WTC11 (cell line): ENCODE data around the gene RFLNA. TPM values are rescaled to one million over a fixed set of nuclear protein-coding genes. Genes with fewer than 3 reads are reported as not detected.

ENCODE experiments used
- ATAC-seq: fragments of 200-7000 bp; cut with Tn5 transposase; 2 replicates; pipeline ENCODE4 v1.10.0; 2021; ENCODE audit warnings: mild to moderate bottlenecking, moderate library complexity
- CTCF ChIA-PET: fragments of 300-600 bp; sonication (Branson Sonifier 250); formaldehyde crosslinking; loops from one replicate; lab custom pipeline; 2021; ENCODE audit warnings: antibody characterized with exemption; lab: Charles Lee
- POLR2A ChIA-PET: fragments of 350-600 bp; sonication (Branson Sonifier 250); formaldehyde crosslinking; loops from one replicate; lab custom pipeline; 2021; ENCODE audit warnings: antibody characterized with exemption; lab: Charles Lee
- DNase-seq: peaks from one replicate; pipeline ENCODE4 v3.0.0; 2021; ENCODE audit warnings: low spot score
- H3K27ac Mint-ChIP-seq: 2 replicates; pipeline ENCODE4 v1.8.0; 2021; ENCODE audit warnings: mixed read lengths
- H3K27me3 Mint-ChIP-seq: 2 replicates; pipeline ENCODE4 v1.8.0; 2021; ENCODE audit warnings: low read depth, mild to moderate bottlenecking, moderate library complexity, mixed read lengths
- H3K36me3 Mint-ChIP-seq: 2 replicates; pipeline ENCODE4 v1.8.0; 2021; ENCODE audit warnings: mixed read lengths
- H3K4me1 Mint-ChIP-seq: 2 replicates; pipeline ENCODE4 v1.8.0; 2022; ENCODE audit warnings: mixed read lengths
- H3K4me3 Mint-ChIP-seq: 2 replicates; pipeline ENCODE4 v1.8.0; 2021; ENCODE audit warnings: mild to moderate bottlenecking, moderate library complexity, mixed read lengths
- H3K9me3 Mint-ChIP-seq: 2 replicates; pipeline ENCODE4 v1.8.0; 2021; ENCODE audit warnings: mixed read lengths
- EMX1 ChIP-seq: fragments of 250-450 bp; sonication (Bioruptor Pico); IDR thresholded peaks from 2 replicates; pipeline ENCODE4 v1.8.0; 2021; ENCODE audit warnings: mild to moderate bottlenecking
- FOXP1 ChIP-seq: sonication (generic); formaldehyde crosslinking; IDR thresholded peaks from 2 replicates; pipeline ENCODE4 v1.8.0; 2022; ENCODE audit warnings: missing genetic modification reagents, mild to moderate bottlenecking, moderate library complexity, borderline replicate concordance
- NR3C1 ChIP-seq: sonication (generic); formaldehyde crosslinking; conservative IDR thresholded peaks from 2 replicates; pipeline ENCODE4 v1.8.1; 2023; ENCODE audit warnings: low read depth, mild to moderate bottlenecking, missing genetic modification reagents
- total RNA-seq: library from RNA; stranded (reverse); gene quantifications from 3 replicates; pipeline ENCODE4 v1.2.3, GENCODE V29; 2021
- TF ChIP-seq, protein P1 (sequence below): sonication (generic); formaldehyde crosslinking; IDR thresholded peaks from 2 replicates; pipeline ENCODE4 v1.8.0; 2023; ENCODE audit warnings: missing genetic modification reagents, mild to moderate bottlenecking, borderline replicate concordance
- TF ChIP-seq, protein P2 (sequence below): fragments of 250-450 bp; sonication (Bioruptor Pico); IDR thresholded peaks from 2 replicates; pipeline ENCODE4 v1.9.0; 2021; ENCODE audit warnings: mild to moderate bottlenecking
- TF ChIP-seq, protein P3 (sequence below): sonication (generic); formaldehyde crosslinking; IDR thresholded peaks from 2 replicates; pipeline ENCODE4 v1.8.1; 2022; ENCODE audit warnings: low read depth, mild to moderate bottlenecking, moderate library complexity, missing genetic modification reagents, borderline replicate concordance
- TF ChIP-seq, protein P4 (sequence below): fragments of 250-450 bp; sonication (Bioruptor Pico); IDR thresholded peaks from 2 replicates; pipeline ENCODE4 v1.9.0; 2021; ENCODE audit warnings: mild to moderate bottlenecking
- TF ChIP-seq, protein P5 (sequence below): sonication (generic); formaldehyde crosslinking; IDR thresholded peaks from 2 replicates; pipeline ENCODE4 v1.8.1; 2022; ENCODE audit warnings: mild to moderate bottlenecking, missing genetic modification reagents, moderate library complexity, borderline replicate concordance
- TF ChIP-seq, protein P6 (sequence below): sonication (generic); formaldehyde crosslinking; IDR thresholded peaks from 2 replicates; pipeline ENCODE4 v1.8.1; 2022; ENCODE audit warnings: low read depth, missing genetic modification reagents, borderline replicate concordance
- TF ChIP-seq, protein P7 (sequence below): sonication (generic); formaldehyde crosslinking; IDR thresholded peaks from 2 replicates; pipeline ENCODE4 v1.8.1; 2023; ENCODE audit warnings: mild to moderate bottlenecking, missing genetic modification reagents, moderate library complexity
- TF ChIP-seq, protein P8 (sequence below): sonication (generic); formaldehyde crosslinking; IDR thresholded peaks from 2 replicates; pipeline ENCODE4 v1.8.0; 2022; ENCODE audit warnings: mild to moderate bottlenecking, missing genetic modification reagents
- TF ChIP-seq, protein P9 (sequence below): sonication (generic); formaldehyde crosslinking; IDR thresholded peaks from 2 replicates; pipeline ENCODE4 v1.8.0; 2023; ENCODE audit warnings: mild to moderate bottlenecking, missing genetic modification reagents

The RFLNA gene
- total RNA-seq, 1 experiment from 2014 or later, result 6.3 TPM

DNA sequence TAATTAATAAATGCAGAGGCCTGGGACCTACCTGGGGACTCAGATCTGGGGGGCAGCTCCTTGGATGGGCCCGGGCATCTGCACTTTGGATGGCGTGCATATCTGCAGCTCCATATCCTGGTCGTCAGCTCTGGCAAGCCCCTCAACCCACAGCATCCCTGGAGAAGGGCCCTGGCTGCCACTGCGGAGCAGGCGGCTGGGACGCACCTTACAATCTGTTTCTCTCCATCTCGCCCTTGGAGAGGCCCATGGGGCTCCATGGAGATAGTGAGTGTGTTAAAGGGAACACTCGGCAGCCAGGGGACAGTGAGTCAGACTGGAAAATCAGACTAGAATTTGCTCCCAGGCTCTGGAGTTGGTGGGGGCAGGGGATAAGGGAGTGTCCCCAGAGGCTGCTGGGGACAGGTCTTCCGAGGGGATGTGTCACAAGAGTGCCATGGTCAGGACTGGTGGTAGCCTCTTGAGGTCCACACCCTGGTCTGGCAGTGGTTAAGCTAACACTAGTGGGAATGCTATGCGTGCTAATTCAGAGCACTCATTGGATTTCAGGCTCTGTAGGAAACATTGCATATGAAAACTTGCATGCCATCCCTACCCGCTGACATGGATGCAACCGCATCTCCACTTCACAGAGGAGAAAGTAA is 21.5 kb downstream of the RFLNA start (continued):
- TF ChIP-seq, protein P1, sequence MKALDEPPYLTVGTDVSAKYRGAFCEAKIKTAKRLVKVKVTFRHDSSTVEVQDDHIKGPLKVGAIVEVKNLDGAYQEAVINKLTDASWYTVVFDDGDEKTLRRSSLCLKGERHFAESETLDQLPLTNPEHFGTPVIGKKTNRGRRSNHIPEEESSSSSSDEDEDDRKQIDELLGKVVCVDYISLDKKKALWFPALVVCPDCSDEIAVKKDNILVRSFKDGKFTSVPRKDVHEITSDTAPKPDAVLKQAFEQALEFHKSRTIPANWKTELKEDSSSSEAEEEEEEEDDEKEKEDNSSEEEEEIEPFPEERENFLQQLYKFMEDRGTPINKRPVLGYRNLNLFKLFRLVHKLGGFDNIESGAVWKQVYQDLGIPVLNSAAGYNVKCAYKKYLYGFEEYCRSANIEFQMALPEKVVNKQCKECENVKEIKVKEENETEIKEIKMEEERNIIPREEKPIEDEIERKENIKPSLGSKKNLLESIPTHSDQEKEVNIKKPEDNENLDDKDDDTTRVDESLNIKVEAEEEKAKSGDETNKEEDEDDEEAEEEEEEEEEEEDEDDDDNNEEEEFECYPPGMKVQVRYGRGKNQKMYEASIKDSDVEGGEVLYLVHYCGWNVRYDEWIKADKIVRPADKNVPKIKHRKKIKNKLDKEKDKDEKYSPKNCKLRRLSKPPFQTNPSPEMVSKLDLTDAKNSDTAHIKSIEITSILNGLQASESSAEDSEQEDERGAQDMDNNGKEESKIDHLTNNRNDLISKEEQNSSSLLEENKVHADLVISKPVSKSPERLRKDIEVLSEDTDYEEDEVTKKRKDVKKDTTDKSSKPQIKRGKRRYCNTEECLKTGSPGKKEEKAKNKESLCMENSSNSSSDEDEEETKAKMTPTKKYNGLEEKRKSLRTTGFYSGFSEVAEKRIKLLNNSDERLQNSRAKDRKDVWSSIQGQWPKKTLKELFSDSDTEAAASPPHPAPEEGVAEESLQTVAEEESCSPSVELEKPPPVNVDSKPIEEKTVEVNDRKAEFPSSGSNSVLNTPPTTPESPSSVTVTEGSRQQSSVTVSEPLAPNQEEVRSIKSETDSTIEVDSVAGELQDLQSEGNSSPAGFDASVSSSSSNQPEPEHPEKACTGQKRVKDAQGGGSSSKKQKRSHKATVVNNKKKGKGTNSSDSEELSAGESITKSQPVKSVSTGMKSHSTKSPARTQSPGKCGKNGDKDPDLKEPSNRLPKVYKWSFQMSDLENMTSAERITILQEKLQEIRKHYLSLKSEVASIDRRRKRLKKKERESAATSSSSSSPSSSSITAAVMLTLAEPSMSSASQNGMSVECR (CRISPR knock-in tag), result no peak
- TF ChIP-seq, protein P2, sequence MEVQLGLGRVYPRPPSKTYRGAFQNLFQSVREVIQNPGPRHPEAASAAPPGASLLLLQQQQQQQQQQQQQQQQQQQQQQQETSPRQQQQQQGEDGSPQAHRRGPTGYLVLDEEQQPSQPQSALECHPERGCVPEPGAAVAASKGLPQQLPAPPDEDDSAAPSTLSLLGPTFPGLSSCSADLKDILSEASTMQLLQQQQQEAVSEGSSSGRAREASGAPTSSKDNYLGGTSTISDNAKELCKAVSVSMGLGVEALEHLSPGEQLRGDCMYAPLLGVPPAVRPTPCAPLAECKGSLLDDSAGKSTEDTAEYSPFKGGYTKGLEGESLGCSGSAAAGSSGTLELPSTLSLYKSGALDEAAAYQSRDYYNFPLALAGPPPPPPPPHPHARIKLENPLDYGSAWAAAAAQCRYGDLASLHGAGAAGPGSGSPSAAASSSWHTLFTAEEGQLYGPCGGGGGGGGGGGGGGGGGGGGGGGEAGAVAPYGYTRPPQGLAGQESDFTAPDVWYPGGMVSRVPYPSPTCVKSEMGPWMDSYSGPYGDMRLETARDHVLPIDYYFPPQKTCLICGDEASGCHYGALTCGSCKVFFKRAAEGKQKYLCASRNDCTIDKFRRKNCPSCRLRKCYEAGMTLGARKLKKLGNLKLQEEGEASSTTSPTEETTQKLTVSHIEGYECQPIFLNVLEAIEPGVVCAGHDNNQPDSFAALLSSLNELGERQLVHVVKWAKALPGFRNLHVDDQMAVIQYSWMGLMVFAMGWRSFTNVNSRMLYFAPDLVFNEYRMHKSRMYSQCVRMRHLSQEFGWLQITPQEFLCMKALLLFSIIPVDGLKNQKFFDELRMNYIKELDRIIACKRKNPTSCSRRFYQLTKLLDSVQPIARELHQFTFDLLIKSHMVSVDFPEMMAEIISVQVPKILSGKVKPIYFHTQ (CRISPR knock-in tag), result no peak
- TF ChIP-seq, protein P3, sequence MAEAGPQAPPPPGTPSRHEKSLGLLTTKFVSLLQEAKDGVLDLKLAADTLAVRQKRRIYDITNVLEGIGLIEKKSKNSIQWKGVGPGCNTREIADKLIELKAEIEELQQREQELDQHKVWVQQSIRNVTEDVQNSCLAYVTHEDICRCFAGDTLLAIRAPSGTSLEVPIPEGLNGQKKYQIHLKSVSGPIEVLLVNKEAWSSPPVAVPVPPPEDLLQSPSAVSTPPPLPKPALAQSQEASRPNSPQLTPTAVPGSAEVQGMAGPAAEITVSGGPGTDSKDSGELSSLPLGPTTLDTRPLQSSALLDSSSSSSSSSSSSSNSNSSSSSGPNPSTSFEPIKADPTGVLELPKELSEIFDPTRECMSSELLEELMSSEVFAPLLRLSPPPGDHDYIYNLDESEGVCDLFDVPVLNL (CRISPR knock-in tag), result no peak
- TF ChIP-seq, protein P4, sequence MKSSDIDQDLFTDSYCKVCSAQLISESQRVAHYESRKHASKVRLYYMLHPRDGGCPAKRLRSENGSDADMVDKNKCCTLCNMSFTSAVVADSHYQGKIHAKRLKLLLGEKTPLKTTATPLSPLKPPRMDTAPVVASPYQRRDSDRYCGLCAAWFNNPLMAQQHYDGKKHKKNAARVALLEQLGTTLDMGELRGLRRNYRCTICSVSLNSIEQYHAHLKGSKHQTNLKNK (CRISPR knock-in tag), result no peak
- TF ChIP-seq, protein P5, sequence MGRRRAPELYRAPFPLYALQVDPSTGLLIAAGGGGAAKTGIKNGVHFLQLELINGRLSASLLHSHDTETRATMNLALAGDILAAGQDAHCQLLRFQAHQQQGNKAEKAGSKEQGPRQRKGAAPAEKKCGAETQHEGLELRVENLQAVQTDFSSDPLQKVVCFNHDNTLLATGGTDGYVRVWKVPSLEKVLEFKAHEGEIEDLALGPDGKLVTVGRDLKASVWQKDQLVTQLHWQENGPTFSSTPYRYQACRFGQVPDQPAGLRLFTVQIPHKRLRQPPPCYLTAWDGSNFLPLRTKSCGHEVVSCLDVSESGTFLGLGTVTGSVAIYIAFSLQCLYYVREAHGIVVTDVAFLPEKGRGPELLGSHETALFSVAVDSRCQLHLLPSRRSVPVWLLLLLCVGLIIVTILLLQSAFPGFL (CRISPR knock-in tag), result no peak
- TF ChIP-seq, protein P6, sequence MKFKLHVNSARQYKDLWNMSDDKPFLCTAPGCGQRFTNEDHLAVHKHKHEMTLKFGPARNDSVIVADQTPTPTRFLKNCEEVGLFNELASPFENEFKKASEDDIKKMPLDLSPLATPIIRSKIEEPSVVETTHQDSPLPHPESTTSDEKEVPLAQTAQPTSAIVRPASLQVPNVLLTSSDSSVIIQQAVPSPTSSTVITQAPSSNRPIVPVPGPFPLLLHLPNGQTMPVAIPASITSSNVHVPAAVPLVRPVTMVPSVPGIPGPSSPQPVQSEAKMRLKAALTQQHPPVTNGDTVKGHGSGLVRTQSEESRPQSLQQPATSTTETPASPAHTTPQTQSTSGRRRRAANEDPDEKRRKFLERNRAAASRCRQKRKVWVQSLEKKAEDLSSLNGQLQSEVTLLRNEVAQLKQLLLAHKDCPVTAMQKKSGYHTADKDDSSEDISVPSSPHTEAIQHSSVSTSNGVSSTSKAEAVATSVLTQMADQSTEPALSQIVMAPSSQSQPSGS (CRISPR knock-in tag), result no peak
- TF ChIP-seq FOXP1 (CRISPR knock-in tag), result no peak
- no peak for TF ChIP-seq EMX1

DNA sequence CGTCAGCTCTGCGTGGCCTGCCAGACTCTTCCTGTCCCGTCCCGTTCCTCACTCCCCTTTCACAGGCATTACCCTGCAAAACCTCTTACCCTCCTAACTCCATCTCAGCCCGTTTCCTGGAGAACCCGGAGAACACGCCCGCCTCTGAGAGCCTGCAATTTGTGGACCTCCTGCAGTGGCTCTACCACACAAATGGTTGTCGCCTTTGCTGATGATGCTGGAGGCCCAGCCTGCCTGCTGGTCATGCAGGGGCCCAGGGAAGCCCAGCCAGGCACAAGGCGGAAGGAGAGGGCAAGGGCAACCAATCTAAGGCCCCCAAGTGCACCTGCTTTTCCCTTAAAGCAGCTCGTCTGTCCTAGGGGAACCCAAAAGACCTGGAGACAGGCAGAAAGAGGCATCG is 22.5 kb downstream of the RFLNA start:
- ChIA-PET CTCF (interaction anchor here (1.0 to 3.4 kb wide), 5 partner anchors 186 to 285 kb away, joined by 3 to 40 read pairs (median 5); no protein-coding TSS in a partner anchor), POLR2A (no interaction called here)
- Mint-ChIP-seq H3K27me3 (no peaks in the 10 kb centered on the region; the same call in 1 of the 2 replicates), H3K4me3 (no peak overlapping the region), H3K27ac (no peak overlapping the region), H3K36me3 (peaks cover 10% of the 10 kb centered on the region; the same call in 1 of the 2 replicates), H3K4me1 (peaks cover 46% of the 10 kb centered on the region), H3K9me3 (no peaks in the 10 kb centered on the region)
- ATAC-seq (no peak), DNase-seq (no peak)
- TF ChIP-seq NR3C1 (CRISPR knock-in tag) (no peak), FOXP1 (CRISPR knock-in tag) (no peak)
- TF ChIP-seq, protein P7, sequence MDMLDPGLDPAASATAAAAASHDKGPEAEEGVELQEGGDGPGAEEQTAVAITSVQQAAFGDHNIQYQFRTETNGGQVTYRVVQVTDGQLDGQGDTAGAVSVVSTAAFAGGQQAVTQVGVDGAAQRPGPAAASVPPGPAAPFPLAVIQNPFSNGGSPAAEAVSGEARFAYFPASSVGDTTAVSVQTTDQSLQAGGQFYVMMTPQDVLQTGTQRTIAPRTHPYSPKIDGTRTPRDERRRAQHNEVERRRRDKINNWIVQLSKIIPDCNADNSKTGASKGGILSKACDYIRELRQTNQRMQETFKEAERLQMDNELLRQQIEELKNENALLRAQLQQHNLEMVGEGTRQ (CRISPR knock-in tag), result no peak
- TF ChIP-seq, protein P8, sequence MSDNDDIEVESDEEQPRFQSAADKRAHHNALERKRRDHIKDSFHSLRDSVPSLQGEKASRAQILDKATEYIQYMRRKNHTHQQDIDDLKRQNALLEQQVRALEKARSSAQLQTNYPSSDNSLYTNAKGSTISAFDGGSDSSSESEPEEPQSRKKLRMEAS, result no peak
- TF ChIP-seq, protein P1 (CRISPR knock-in tag), result no peak
- TF ChIP-seq, protein P9, sequence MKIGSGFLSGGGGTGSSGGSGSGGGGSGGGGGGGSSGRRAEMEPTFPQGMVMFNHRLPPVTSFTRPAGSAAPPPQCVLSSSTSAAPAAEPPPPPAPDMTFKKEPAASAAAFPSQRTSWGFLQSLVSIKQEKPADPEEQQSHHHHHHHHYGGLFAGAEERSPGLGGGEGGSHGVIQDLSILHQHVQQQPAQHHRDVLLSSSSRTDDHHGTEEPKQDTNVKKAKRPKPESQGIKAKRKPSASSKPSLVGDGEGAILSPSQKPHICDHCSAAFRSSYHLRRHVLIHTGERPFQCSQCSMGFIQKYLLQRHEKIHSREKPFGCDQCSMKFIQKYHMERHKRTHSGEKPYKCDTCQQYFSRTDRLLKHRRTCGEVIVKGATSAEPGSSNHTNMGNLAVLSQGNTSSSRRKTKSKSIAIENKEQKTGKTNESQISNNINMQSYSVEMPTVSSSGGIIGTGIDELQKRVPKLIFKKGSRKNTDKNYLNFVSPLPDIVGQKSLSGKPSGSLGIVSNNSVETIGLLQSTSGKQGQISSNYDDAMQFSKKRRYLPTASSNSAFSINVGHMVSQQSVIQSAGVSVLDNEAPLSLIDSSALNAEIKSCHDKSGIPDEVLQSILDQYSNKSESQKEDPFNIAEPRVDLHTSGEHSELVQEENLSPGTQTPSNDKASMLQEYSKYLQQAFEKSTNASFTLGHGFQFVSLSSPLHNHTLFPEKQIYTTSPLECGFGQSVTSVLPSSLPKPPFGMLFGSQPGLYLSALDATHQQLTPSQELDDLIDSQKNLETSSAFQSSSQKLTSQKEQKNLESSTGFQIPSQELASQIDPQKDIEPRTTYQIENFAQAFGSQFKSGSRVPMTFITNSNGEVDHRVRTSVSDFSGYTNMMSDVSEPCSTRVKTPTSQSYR (CRISPR knock-in tag), result no peak
